GM18520 (cell line): ENCODE measurements around the gene CLDN19.

ENCODE experiments used
- ATAC-seq: cut with Tn5 transposase; IDR thresholded peaks from one replicate; pipeline ENCODE4 v1.9.1; 2021; ENCODE audit not compliant: unreplicated experiment

The CLDN19 gene

DNA sequence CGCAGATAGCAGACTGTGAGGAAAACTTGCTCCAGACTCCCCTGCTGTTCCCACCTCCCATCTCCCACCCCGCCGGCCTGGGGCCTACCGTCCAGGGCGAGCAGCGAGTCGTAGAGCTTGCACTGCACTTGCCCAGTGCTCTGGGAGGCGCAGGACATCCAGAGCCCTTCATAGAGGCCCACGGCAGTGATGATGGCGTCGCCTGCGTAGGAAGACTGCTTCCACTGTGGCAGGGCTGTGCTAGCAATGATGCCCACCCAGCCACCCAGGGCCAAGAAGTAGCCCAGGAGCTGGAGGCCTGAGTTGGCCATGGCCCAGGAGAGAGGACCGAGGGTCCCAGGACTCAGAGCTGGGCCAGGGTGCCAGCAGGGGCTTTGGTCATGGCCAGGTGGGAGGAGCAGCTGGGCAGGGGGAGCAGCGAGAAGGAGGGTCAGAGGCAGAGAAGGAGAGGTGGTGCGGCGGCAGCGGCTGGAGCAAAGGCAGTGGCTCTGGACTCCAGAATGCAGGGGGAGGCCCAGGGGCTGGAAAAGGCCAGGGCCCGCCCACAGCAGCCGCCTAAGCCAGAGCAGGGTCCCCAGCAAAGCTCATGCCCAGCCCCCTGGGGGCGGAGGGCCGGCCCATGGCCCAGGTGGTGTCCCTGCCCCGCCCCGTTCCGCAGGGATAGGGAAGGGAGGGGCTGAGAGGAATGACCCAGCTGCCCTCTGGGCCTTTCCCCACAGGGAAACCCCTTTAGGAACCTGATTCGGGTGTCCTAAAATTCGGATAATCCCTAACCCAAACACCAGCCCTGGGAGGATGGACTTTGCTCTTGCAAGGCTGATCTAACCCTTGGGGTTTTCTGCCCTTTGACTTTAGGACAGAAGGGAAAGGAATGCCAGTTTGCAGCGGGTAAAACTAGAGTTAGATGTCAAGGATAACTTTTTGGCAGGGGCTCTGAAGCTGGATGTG, at the start of gene CLDN19:
Gene CLDN19 (minus strand): TSS at position 484 of the 948 bp plus-strand sequence. CDS start 173 bp downstream, at position 311.
- no peak for ATAC-seq

GRCh38 chr1:42788021-42788420, 48.0 kb upstream of the CLDN19 start:
- no peak for ATAC-seq

DNA sequence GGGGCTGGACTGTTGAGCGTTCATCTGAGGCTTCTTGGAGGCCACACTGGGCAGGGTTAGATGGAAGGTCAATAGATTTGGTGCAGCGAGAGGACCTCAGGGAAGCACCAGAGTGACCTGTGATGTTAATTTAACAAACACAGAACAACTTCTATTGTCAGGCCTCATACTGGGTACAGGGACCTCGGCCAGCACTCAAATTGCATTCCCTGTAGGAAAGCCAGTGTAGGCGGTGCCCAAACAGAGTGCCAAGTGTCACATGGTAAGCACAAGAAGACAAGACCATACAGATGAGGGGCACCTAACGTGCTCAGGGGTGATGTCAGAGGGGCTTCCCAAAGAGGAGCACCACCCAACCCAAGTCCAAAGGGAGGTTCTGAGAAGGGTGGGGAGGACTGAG, 46.1 kb upstream of the CLDN19 start:
- ATAC-seq, result no peak

DNA sequence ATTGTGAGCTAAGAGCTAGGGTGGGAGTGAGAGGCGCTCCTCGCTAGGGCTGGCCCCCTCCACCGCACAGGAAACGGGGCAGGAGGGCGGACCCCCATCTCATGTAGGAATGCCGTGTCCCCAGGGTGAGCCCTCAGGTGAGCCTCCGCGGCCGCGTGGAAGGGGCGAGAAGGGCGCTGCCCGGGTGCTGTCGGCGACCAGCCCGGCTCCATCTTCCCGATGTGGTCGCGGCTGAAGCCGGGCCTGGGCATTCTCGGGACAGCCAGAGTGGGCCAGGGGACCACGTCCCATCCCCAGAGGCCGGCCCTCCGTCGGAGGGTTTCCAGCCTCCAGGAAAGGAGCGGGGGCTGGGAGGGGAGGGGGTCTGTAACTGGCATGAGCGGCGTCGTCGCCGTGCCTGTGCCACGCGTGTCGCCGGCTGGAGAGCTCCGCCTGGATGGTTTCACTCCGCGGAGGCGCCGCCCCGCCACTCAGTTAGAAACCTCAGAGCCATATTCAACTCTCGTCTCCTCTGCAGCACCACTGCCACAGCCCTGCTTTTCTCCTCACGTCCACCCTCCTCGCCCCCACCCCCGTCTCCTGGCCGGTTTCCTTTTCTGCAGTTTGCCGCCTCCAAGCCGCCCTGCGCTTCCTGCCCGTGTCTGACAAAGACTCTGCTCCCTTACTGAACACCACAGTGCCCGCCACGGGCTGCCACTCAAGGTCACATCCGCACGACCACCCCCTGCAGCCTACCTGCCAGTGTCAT, 45.1 kb upstream of the CLDN19 start, which contains the start of gene TMEM269:
Gene TMEM269 (plus strand): TSS at position 46 of the 748 bp plus-strand sequence. CDS start 4,903 bp downstream, outside the sequence.
- ATAC-seq, result no peak

GRCh38 chr1:42784547-42784945, 44.5 kb upstream of the CLDN19 start:
- no peak for ATAC-seq

GRCh38 chr1:42783092-42783491, 43.1 kb upstream of the CLDN19 start:
- ATAC-seq, result no peak

GRCh38 chr1:42780176-42780575, 40.1 kb upstream of the CLDN19 start:
- no peak for ATAC-seq

DNA sequence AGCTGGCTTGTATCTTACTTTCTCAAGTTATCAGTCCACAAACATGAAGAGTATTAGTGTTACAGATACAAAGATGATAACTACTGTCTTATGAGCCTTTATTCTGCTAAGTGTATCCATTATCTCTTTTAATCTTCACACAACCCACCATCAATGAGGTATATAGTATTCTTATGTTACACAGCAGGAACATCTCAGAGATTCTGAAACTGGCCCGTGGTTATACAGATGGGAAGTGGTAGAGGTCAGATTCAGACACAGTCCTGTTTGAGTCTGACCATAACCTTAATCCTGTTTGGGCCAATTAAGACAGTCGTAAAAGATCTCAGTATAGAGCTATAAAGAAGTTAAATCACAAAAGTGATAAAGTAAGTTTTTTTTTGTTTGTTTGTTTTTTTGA, 39.7 kb upstream of the CLDN19 start:
- ATAC-seq, result no peak

DNA sequence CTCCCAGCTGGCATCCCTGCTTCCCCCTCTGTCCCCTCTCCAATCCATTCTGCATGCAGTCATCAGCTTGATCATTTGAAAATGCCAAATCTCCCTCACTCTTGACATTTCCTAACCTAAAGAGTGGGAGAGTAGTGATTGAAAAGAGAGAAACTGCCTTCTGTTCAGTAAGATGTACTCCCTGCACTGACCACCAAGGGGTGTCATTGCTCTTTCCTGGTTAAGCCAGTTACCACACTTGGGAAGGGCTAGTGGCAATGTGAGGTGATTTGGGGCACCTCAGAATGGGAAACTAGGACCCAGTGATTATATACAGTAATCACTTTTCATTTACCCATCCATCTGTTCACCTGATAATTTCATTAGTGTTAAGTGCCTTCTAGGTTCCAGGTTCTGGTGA, 37.8 kb upstream of the CLDN19 start:
- no peak for ATAC-seq

DNA sequence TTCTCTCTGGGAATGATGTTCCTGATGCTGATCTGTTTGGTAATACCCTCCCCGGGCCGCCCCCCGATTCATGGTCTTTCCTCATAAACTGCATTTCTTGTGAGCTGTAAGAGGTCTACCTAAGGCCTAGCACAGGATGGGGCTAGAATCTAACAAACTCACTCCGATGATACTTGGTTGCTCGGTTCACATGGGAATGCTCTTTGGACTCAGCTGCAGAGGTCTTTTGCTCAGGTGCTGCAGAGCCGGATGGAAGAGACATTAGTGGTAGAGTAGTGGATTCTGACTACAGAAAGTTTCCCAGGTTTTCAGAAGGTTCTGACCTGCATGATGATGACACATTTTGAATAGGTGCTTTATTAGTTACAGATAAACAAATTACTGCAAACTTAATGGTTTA, 36.5 kb upstream of the CLDN19 start:
- no peak for ATAC-seq

GRCh38 chr1:42774928-42775526, 35.0 kb upstream of the CLDN19 start:
- no peak for ATAC-seq

DNA sequence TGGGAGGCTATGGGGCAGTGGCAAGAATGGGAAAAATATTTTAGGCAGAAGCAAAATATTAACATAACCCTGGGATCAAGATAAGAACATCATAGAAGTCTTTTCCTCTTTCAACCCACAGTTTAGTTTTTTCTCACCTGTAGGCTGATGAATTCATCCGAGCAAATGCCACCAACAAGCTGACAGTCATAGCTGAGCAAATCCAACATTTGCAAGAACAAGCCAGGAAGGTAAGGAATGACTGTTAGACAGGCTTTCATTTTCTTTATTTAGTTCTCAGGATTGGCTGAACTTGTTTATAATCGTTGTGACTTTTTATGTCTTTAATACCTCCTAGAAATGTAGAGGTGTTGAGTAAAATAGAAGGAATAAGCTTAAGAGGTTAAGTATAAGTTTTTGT, 33.4 kb upstream of the CLDN19 start:
- ATAC-seq, result no peak

GRCh38 chr1:42769811-42770210, 29.8 kb upstream of the CLDN19 start:
- ATAC-seq, result no peak

DNA sequence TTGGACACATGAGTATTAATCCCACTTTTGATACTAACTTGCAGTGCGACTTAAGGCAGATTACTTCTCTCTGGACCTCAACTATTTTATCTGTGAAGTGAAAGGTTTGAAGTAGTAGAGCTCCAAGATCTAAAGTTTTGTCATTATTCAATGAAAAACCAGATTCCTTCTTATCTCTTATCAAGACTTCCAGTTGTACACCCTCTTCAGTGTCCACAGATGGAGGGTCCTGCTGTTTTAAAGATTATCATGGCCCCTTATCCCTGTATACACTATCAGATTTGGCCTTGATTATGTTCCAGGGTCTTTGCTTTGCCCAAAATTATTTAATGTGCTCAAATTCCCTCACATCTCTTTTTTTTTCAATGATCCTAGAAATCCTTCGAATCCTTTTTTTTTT, 28.1 kb upstream of the CLDN19 start:
- no peak for ATAC-seq

DNA sequence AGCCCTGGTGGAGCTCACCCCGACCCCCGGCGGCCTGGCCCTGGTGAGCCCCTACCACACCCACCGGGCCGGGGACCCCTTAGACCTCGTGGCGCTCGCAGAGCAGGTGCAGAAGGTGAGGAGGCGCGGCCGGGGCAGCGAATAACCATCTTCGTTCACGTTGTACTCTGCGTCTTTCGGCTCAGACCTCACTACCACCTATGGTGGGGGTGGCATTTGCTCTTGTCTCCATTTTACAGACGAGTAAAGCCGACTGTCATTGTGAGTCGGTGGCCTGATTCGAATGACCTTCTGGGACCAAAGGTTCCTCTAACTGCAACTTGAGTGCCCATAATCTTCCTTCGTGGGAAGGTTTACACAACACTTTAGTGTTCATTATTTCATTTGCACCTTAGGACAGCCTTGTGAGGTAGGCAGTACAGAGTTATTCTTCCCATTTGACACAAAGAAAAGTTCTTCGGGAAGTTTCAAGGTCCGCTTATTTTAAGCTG, 27.5 kb upstream of the CLDN19 start:
- peak; percentile 2 for ATAC-seq

GRCh38 chr1:42766741-42767509, 26.9 kb upstream of the CLDN19 start, which contains the start of the genes C1orf50 and P3H1:
C1orf50 (plus strand) TSS chr1:42767249; CDS start chr1:42767312, 63 bp downstream.
P3H1 (minus strand) TSS chr1:42767028; CDS start chr1:42766971, 57 bp downstream.
- ATAC-seq, result peak; percentile 83

- ATAC-seq, result no peak
These were observed 26.1 kb upstream of the CLDN19 start for GRCh38 chr1:42765832-42766740.

DNA sequence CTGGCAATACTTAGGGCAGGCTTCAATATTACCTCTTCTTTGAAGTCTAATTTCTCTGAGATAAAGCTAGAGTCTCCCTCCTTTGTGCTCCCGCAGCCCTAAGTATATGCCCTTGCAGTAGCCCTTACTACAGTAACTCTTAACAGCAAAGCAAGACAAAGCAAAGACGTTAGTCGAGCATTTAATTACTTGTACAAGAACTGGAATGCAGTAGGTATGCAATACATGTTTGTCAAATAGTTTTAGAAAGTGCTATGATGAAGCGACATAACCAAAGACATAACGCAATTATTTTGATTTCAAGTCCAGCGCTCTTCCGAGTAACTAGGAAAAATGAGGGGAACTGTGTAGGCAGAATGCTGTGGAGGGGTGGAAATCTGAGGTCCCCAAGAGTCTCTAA, 25.2 kb upstream of the CLDN19 start:
- no peak for ATAC-seq

DNA sequence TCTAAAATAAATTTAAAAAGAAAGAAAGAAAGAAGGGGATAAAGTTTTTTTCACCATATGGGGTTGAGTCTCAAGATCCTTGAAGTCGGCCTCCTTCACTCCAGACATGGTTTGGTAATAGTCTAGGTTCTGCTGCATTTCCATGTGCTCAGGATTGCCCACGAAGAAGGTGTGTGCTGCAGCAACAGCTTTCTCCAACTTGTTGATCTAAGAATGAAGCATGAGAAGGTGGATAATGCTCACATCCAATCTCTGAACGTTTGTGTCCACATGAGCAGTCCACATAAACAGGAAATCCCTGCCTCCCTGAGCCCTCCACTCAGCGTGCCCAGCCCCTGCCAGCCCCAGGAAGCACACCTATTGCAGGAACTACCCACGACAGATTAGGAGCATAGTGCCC, 22.2 kb upstream of the CLDN19 start:
- no peak for ATAC-seq
